Fibroblast of lung (primary cell): Measurements from ENCODE around the gene KRT74. TPM values are rescaled to one million over a fixed set of nuclear protein-coding genes. Genes with fewer than 3 reads are reported as not detected.

Experiments used
- DNase-seq, 2 donors: peaks; one replicate each; pipeline versions ENCODE4 v3.0.0 to v3.0.0-alpha.2; 2010; ENCODE audit warnings: low read depth in 2 of 2
- H2AFZ ChIP-seq: 2 replicates; pipeline ENCODE4 v1.5.1; 2012; ENCODE audit warnings: low read length, control low read depth, inconsistent platforms
- H3K27ac ChIP-seq: 2 replicates; pipeline ENCODE4 v1.5.1; 2011; ENCODE audit warnings: low read length, control low read depth; ENCODE audit not compliant: insufficient read depth
- H3K27me3 ChIP-seq: 2 replicates; pipeline ENCODE4 v1.5.1; 2011; ENCODE audit warnings: mild to moderate bottlenecking, low read length; ENCODE audit not compliant: control insufficient read depth, insufficient read depth
- H3K36me3 ChIP-seq: 2 replicates; pipeline ENCODE4 v1.5.1; 2011; ENCODE audit warnings: low read length; ENCODE audit not compliant: control insufficient read depth, insufficient read depth
- H3K4me1 ChIP-seq: 2 replicates; pipeline ENCODE4 v1.5.1; 2011; ENCODE audit warnings: low read length; ENCODE audit not compliant: control insufficient read depth, insufficient read depth; ENCODE audit errors: extremely low read depth
- H3K4me2 ChIP-seq: 2 replicates; pipeline ENCODE4 v1.5.1; 2011; ENCODE audit warnings: low read length, control low read depth; ENCODE audit not compliant: insufficient read depth; ENCODE audit errors: extremely low read depth
- H3K4me3 ChIP-seq, 4 experiments: fragments of 200-600 bp in 1 of 4; sonication (generic) in 1 of 4; replicated peaks in 1 of 4; 2 replicates each; pipeline ENCODE4 v1.5.1; 2011 to 2016; ENCODE audit warnings: low read length in 4 of 4, low read depth in 3 of 4, mild to moderate bottlenecking in 3 of 4, control low read depth in 2 of 4, inconsistent platforms in 1 of 4, mixed read lengths in 1 of 4; ENCODE audit not compliant: insufficient read depth in 1 of 4; ENCODE audit errors: control extremely low read depth in 1 of 4
- H3K79me2 ChIP-seq: 2 replicates; pipeline ENCODE4 v1.5.1; 2012; ENCODE audit warnings: mild to moderate bottlenecking, low read length, inconsistent platforms; ENCODE audit not compliant: control insufficient read depth, insufficient read depth
- H3K9ac ChIP-seq: 2 replicates; pipeline ENCODE4 v1.5.1; 2011; ENCODE audit warnings: mild to moderate bottlenecking, low read length, control low read depth; ENCODE audit not compliant: insufficient read depth
- H3K9me3 ChIP-seq: 2 replicates; pipeline ENCODE4 v1.5.1; 2012; ENCODE audit warnings: low read depth, low read length; ENCODE audit not compliant: control insufficient read depth, insufficient read depth
- H4K20me1 ChIP-seq: 2 replicates; pipeline ENCODE4 v1.5.1; 2011; ENCODE audit warnings: low read length; ENCODE audit not compliant: control insufficient read depth, insufficient read depth; ENCODE audit errors: extremely low read depth
- CTCF ChIP-seq, 2 donors: IDR thresholded peaks in 1 of 2; conservative IDR thresholded peaks in 1 of 2; 1 replicate in 1 of 2; 2 replicates in 1 of 2; pipeline ENCODE4 v1.5.1; 2011 to 2012; ENCODE audit warnings: low read length in 2 of 2, control low read depth in 1 of 2, inconsistent platforms in 1 of 2, low read depth in 1 of 2, mild to moderate bottlenecking in 1 of 2
- EZH2 ChIP-seq: IDR thresholded peaks from 2 replicates; pipeline ENCODE4 v1.5.1; 2012; ENCODE audit warnings: low read length, control low read depth, mild to moderate bottlenecking; ENCODE audit errors: missing control alignments
- polyA plus RNA-seq, 2 donors: library from polyadenylated mRNA; depleted of rRNA in 1 of 2; stranded (reverse) in 1 of 2; unstranded in 1 of 2; fragments of >200 nt; gene quantifications; 2 replicates each; pipeline ENCODE4 v1.2.1, GENCODE V29; 2011 to 2012; ENCODE audit warnings: missing spikeins in 1 of 2
- total RNA-seq: library from RNA; depleted of rRNA; stranded (reverse); fragments of >200 nt; gene quantifications from 2 replicates; pipeline ENCODE4 v1.2.1, GENCODE V29; 2014

Gene KRT74
- total and polyA plus RNA-seq, 2 donors (not counting 1 experiment from before 2014, with no cell fraction given), result not detected

GRCh38 chr12:52540531-52540930 is 33.1 kb downstream of the KRT74 start:
- no peak for TF ChIP-seq CTCF (conservative IDR thresholded peaks at IDR 0.05 in 1 of 2, IDR thresholded peaks at IDR 0.05 in 1 of 2; ENCODE audit: low read depth in 1 of 2, low read length in 2 of 2)
- TF ChIP-seq EZH2, result no peak
- Histone ChIP-seq H3K36me3 (no peaks in the 10 kb centered on the region), H3K9ac (no peak overlapping the region), H3K4me3 (no peak overlapping the region), H3K27ac (no peak overlapping the region), H3K4me1 (no peaks in the 10 kb centered on the region), H2AFZ (no peak overlapping the region), H3K79me2 (no peaks in the 10 kb centered on the region), H3K9me3 (no peaks in the 10 kb centered on the region), H4K20me1 (no peaks in the 10 kb centered on the region), H3K27me3 (peaks cover 5% of the 10 kb centered on the region), H3K4me2 (no peak overlapping the region)
- DNase-seq, result no peak

GRCh38 chr12:52539821-52540173 is 33.8 kb downstream of the KRT74 start:
- Histone ChIP-seq H3K79me2 (no peaks in the 10 kb centered on the region), H3K4me3 (no peak overlapping the region), H3K36me3 (no peaks in the 10 kb centered on the region), H4K20me1 (no peaks in the 10 kb centered on the region), H3K4me1 (no peaks in the 10 kb centered on the region), H2AFZ (no peak overlapping the region), H3K27me3 (peaks cover 5% of the 10 kb centered on the region), H3K27ac (no peak overlapping the region), H3K4me2 (no peak overlapping the region), H3K9me3 (no peaks in the 10 kb centered on the region), H3K9ac (no peak overlapping the region)
- no peak for TF ChIP-seq CTCF (conservative IDR thresholded peaks at IDR 0.05 in 1 of 2, IDR thresholded peaks at IDR 0.05 in 1 of 2; ENCODE audit: low read depth in 1 of 2, low read length in 2 of 2)
- no peak for TF ChIP-seq EZH2
- DNase-seq, result no peak

- Histone ChIP-seq H3K27ac (no peak overlapping the region), H4K20me1 (no peaks in the 10 kb centered on the region), H3K9me3 (no peaks in the 10 kb centered on the region), H3K79me2 (no peaks in the 10 kb centered on the region), H3K4me2 (no peak overlapping the region), H2AFZ (no peak overlapping the region), H3K36me3 (no peaks in the 10 kb centered on the region), H3K4me1 (no peaks in the 10 kb centered on the region), H3K9ac (no peak overlapping the region), H3K4me3 (no peak overlapping the region), H3K27me3 (peaks cover 5% of the 10 kb centered on the region)
- peak; percentile 52 to 56 for DNase-seq
- no peak for TF ChIP-seq CTCF (conservative IDR thresholded peaks at IDR 0.05 in 1 of 2, IDR thresholded peaks at IDR 0.05 in 1 of 2; ENCODE audit: low read depth in 1 of 2, low read length in 2 of 2)
- no peak for TF ChIP-seq EZH2
These were observed 34.4 kb downstream of the KRT74 start for GRCh38 chr12:52539083-52539820.
